ENCODE results near the gene KDM6A. TPM values are rescaled to one million over a fixed set of nuclear protein-coding genes. Genes with fewer than 3 reads are reported as not detected.

The KDM6A gene
- total and polyA plus RNA-seq, 2 of the 13 experiments (the other 11 are each of a cell fraction or from before 2014, with no cell fraction given): 16.7 to 18.2 TPM

DNA sequence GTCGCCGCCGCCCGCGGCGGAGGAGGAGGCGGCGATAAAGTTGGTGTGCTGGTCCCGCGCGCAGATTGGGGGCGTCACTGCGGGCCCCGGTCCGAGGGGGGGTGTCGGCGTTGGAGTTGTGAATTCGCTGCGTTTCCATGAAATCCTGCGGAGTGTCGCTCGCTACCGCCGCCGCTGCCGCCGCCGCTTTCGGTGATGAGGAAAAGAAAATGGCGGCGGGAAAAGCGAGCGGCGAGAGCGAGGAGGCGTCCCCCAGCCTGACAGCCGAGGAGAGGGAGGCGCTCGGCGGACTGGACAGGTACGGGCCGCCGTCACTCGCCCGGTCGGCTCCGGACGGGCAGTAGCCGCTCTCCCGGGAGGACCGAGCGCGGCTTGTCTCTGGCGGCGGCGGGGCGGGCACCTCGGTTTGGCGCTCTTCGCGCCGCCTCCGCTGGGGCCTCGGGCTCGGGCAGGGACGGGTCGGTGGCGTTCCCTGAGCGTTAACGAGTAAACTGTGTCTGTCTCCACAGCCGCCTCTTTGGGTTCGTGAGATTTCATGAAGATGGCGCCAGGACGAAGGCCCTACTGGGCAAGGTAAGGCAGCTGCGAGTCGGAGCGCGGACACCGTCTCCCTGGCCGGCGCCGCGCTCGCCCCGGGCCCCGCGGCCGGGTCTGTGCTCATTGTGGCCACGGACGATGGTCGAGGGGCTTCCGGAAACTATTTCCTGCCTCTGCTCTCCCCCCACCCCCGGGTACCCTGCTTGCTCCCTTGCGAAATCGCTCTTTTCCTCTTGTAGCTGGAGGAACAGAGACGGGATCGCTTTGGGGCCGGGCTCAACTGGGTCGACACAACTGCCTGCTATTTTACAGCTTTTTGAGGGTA lies 658 bp downstream of the KDM6A start (continued):
- no peak for TF ChIP-seq ZNF124 (CRISPR knock-in tag; IDR thresholded peaks at IDR 0.05)
- no peak for TF ChIP-seq ZBTB38 (CRISPR knock-in tag; IDR thresholded peaks at IDR 0.05)
- no peak for TF ChIP-seq HNF4A (CRISPR knock-in tag; IDR thresholded peaks at IDR 0.05)
- TF ChIP-seq HMG20A (CRISPR knock-in tag; IDR thresholded peaks at IDR 0.05; ENCODE audit: borderline replicate concordance): no peak
- TF ChIP-seq SMAD9 (CRISPR knock-in tag; IDR thresholded peaks at IDR 0.05): no peak
- TF ChIP-seq KLF11 (CRISPR knock-in tag; IDR thresholded peaks at IDR 0.05): no peak
- no peak for TF ChIP-seq CBX2 (IDR thresholded peaks at IDR 0.05; ENCODE audit: low read depth, low read length)
- TF ChIP-seq CBX2 (CRISPR knock-in tag; IDR thresholded peaks at IDR 0.05; ENCODE audit: low read depth): no peak
- TF ChIP-seq RXRA (CRISPR knock-in tag; IDR thresholded peaks at IDR 0.05): no peak
- TF ChIP-seq ARNTL (CRISPR knock-in tag; IDR thresholded peaks at IDR 0.05): no peak
- TF ChIP-seq TCF7 (IDR thresholded peaks at IDR 0.05; ENCODE audit: low read depth): no peak
- TF ChIP-seq, protein P1, sequence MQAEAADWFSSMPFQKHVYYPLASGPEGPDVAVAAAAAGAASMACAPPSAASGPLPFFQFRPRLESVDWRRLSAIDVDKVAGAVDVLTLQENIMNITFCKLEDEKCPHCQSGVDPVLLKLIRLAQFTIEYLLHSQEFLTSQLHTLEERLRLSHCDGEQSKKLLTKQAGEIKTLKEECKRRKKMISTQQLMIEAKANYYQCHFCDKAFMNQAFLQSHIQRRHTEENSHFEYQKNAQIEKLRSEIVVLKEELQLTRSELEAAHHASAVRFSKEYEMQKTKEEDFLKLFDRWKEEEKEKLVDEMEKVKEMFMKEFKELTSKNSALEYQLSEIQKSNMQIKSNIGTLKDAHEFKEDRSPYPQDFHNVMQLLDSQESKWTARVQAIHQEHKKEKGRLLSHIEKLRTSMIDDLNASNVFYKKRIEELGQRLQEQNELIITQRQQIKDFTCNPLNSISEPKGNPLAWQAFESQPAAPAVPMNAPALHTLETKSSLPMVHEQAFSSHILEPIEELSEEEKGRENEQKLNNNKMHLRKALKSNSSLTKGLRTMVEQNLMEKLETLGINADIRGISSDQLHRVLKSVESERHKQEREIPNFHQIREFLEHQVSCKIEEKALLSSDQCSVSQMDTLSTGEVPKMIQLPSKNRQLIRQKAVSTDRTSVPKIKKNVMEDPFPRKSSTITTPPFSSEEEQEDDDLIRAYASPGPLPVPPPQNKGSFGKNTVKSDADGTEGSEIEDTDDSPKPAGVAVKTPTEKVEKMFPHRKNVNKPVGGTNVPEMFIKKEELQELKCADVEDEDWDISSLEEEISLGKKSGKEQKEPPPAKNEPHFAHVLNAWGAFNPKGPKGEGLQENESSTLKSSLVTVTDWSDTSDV (CRISPR knock-in tag; IDR thresholded peaks at IDR 0.05): no peak
- TF ChIP-seq ISL2 (CRISPR knock-in tag; IDR thresholded peaks at IDR 0.05): no peak
- no peak for TF ChIP-seq AHR (CRISPR knock-in tag; IDR thresholded peaks at IDR 0.05)
- TF ChIP-seq SRSF4 (IDR thresholded peaks at IDR 0.05; ENCODE audit: low read depth, low read length, poor library complexity, severe bottlenecking): no peak
- no peak for TF ChIP-seq TAF1 (CRISPR knock-in tag; IDR thresholded peaks at IDR 0.05)
- TF ChIP-seq ZNF546 (CRISPR knock-in tag; conservative IDR thresholded peaks at IDR 0.05): no peak
- TF ChIP-seq, protein P2, sequence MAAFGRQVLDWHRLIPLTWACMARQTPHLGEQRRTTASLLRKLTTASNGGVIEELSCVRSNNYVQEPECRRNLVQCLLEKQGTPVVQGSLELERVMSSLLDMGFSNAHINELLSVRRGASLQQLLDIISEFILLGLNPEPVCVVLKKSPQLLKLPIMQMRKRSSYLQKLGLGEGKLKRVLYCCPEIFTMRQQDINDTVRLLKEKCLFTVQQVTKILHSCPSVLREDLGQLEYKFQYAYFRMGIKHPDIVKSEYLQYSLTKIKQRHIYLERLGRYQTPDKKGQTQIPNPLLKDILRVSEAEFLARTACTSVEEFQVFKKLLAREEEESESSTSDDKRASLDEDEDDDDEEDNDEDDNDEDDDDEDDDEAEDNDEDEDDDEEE (CRISPR knock-in tag; IDR thresholded peaks at IDR 0.05): no peak
- no peak for TF ChIP-seq SMAD3 (CRISPR knock-in tag; IDR thresholded peaks at IDR 0.05)
- no peak for TF ChIP-seq ZSCAN20 (CRISPR knock-in tag; IDR thresholded peaks at IDR 0.05; ENCODE audit: borderline replicate concordance)
- TF ChIP-seq, protein P3, sequence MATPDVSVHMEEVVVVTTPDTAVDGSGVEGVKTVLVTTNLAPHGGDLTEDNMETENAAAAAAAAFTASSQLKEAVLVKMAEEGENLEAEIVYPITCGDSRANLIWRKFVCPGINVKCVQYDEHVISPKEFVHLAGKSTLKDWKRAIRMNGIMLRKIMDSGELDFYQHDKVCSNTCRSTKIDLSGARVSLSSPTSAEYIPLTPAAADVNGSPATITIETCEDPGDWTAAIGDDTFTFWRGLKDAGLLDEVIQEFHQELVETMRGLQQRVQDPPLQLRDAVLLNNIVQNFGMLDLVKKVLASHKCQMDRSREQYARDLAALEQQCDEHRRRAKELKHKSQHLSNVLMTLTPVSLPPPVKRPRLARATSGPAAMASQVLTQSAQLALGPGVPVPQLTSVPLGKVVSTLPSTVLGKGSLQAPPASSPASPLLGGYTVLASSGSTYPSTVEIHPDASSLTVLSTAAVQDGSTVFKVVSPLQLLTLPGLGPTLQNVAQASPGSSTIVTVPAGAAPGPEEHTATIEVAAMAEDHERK (CRISPR knock-in tag; IDR thresholded peaks at IDR 0.05; ENCODE audit: low read depth): no peak
- TF ChIP-seq, protein P4, sequence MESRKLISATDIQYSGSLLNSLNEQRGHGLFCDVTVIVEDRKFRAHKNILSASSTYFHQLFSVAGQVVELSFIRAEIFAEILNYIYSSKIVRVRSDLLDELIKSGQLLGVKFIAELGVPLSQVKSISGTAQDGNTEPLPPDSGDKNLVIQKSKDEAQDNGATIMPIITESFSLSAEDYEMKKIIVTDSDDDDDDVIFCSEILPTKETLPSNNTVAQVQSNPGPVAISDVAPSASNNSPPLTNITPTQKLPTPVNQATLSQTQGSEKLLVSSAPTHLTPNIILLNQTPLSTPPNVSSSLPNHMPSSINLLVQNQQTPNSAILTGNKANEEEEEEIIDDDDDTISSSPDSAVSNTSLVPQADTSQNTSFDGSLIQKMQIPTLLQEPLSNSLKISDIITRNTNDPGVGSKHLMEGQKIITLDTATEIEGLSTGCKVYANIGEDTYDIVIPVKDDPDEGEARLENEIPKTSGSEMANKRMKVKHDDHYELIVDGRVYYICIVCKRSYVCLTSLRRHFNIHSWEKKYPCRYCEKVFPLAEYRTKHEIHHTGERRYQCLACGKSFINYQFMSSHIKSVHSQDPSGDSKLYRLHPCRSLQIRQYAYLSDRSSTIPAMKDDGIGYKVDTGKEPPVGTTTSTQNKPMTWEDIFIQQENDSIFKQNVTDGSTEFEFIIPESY (CRISPR knock-in tag; IDR thresholded peaks at IDR 0.05): no peak
- no peak for TF ChIP-seq TBX2 (CRISPR knock-in tag; IDR thresholded peaks at IDR 0.05; ENCODE audit: borderline replicate concordance)
- peak; percentile 56 for TF ChIP-seq ASH2L (IDR thresholded peaks at IDR 0.05; ENCODE audit: insufficient read length, low read depth, low read length)
- TF ChIP-seq NR2F2 (IDR thresholded peaks at IDR 0.05; ENCODE audit: borderline replicate concordance, low read depth): no peak
